ENCODE data around the gene LDHB.
"Not testable (repeated sequence)": the region's sequence is repeated elsewhere in the genome, so short reads cannot be mapped to it uniquely, and the experiment has no call there.

The LDHB gene

GRCh38 chr12:21599143-21599999, 58.3 kb downstream of the LDHB start:
- TF ChIP-seq CTCF (IDR thresholded peaks at IDR 0.05) (no peak), ZFX (IDR thresholded peaks at IDR 0.05; ENCODE audit: borderline replicate concordance) (no peak)
- H3K27ac ChIP-seq: no peak overlapping the region

GRCh38 chr12:21598651-21599050, 59.0 kb downstream of the LDHB start:
- no peak overlapping the region for H3K27ac ChIP-seq
- TF ChIP-seq CTCF (IDR thresholded peaks at IDR 0.05): no peak
- no peak for TF ChIP-seq ZFX (IDR thresholded peaks at IDR 0.05; ENCODE audit: borderline replicate concordance)

- not testable (repeated sequence) for H3K27ac ChIP-seq
Measured at GRCh38 chr12:21595356-21595755, 62.3 kb downstream of the LDHB start.

- no peak overlapping the region for H3K27ac ChIP-seq
- no peak for TF ChIP-seq CTCF (IDR thresholded peaks at IDR 0.05)
- TF ChIP-seq ZFX (IDR thresholded peaks at IDR 0.05; ENCODE audit: borderline replicate concordance): no peak
Measured at GRCh38 chr12:21585485-21585884, 72.2 kb downstream of the LDHB start.

All from 22Rv1 (cell line).